ENCODE results near the gene PTPRN2.

GRCh38 chr7:158384746-158385145 lies 202.9 kb downstream of the PTPRN2 start:
- no peak for TF ChIP-seq CTCF (conservative IDR thresholded peaks at IDR 0.05; ENCODE audit: low read depth, low read length)
- no peak for TF ChIP-seq EZH2 (IDR thresholded peaks at IDR 0.05; ENCODE audit: borderline replicate concordance, low read depth, low read length, poor library complexity, severe bottlenecking)

All from A673 (cell line).